SK-N-SH (cell line): ENCODE measurements around the gene DMBT1. TPM values are rescaled to one million over a fixed set of nuclear protein-coding genes. Genes with fewer than 3 reads are reported as not detected.

Experiments used
- CTCF ChIA-PET: fragments of 300-600, 350-600 bp; formaldehyde crosslinking; extraction: SDS; loops from one replicate; lab custom pipeline; 2021; lab: Yijun Ruan, JAX
- POLR2A ChIA-PET: fragments of 350-600 bp; sonication (Branson Sonifier 250); formaldehyde crosslinking; extraction: SDS; loops from one replicate; lab custom pipeline; 2020; ENCODE audit warnings: antibody characterized with exemption, inconsistent platforms; lab: Yijun Ruan, JAX
- DNase-seq: peaks from one replicate; pipeline ENCODE4 v3.0.0; 2012
- H2AFZ ChIP-seq: fragments of 200-600 bp; sonication (generic); 2 replicates; pipeline ENCODE4 v1.8.1; 2016; ENCODE audit warnings: antibody characterized with exemption, mild to moderate bottlenecking, low read depth
- H3F3A ChIP-seq: fragments of 200-600 bp; sonication (generic); replicated peaks from 2 replicates; pipeline ENCODE3; 2016; ENCODE audit warnings: antibody characterized with exemption, mild to moderate bottlenecking; ENCODE audit not compliant: insufficient read depth
- H3K27ac ChIP-seq, 2 experiments: fragments of 200-500 bp in 1 of 2; fragments of 200-600 bp in 1 of 2; sonication (Bioruptor generic) in 1 of 2; sonication (generic), shearing (Covaris generic) in 1 of 2; 2 replicates each; pipeline versions ENCODE4 v1.5.1 to v1.6.1; 2014 to 2016; ENCODE audit warnings: low read depth in 2 of 2, inconsistent platforms in 1 of 2, low read length in 1 of 2, mild to moderate bottlenecking in 1 of 2, mixed read lengths in 1 of 2
- H3K27me3 ChIP-seq: fragments of 200-600 bp; sonication (generic), shearing (Covaris generic); 2 replicates; pipeline ENCODE4 v1.6.1; 2016; ENCODE audit warnings: mixed run types; ENCODE audit not compliant: insufficient read depth
- H3K36me3 ChIP-seq, 2 experiments: fragments of 200-500 bp in 1 of 2; fragments of 200-600 bp in 1 of 2; sonication (Bioruptor generic) in 1 of 2; sonication (generic) in 1 of 2; replicated peaks in 1 of 2; 2 replicates each; pipeline versions ENCODE3 to v1.5.1; 2014 to 2016; ENCODE audit warnings: low read length in 1 of 2, mild to moderate bottlenecking in 1 of 2; ENCODE audit not compliant: insufficient read depth in 2 of 2, control insufficient read depth in 1 of 2
- H3K4me1 ChIP-seq, 2 experiments: fragments of 200-500 bp in 1 of 2; fragments of 200-600 bp in 1 of 2; sonication (Bioruptor generic) in 1 of 2; sonication (generic), shearing (Covaris generic) in 1 of 2; 2 replicates each; pipeline versions ENCODE4 v1.5.1 to v1.6.1; 2014 to 2016; ENCODE audit warnings: low read depth in 1 of 2, low read length in 1 of 2, mixed run types in 1 of 2; ENCODE audit not compliant: insufficient read depth in 2 of 2, control insufficient read depth in 1 of 2
- H3K4me2 ChIP-seq: fragments of 200-600 bp; sonication (generic), shearing (Covaris generic); 2 replicates; pipeline ENCODE4 v1.6.1; 2017; ENCODE audit warnings: mixed run types
- H3K4me3 ChIP-seq, 2 experiments: fragments of 200-500 bp in 1 of 2; fragments of 200-600 bp in 1 of 2; sonication (Bioruptor generic) in 1 of 2; sonication (generic), shearing (Covaris generic) in 1 of 2; 2 replicates each; pipeline versions ENCODE4 v1.5.1 to v1.8.1; 2014 to 2016; ENCODE audit warnings: low read depth in 2 of 2, inconsistent platforms in 1 of 2, low read length in 1 of 2, mild to moderate bottlenecking in 1 of 2, mixed read lengths in 1 of 2, moderate library complexity in 1 of 2
- H3K79me2 ChIP-seq: fragments of 200-600 bp; sonication (generic); 2 replicates; pipeline ENCODE4 v1.8.1; 2017; ENCODE audit warnings: mild to moderate bottlenecking; ENCODE audit not compliant: insufficient read depth
- H3K9ac ChIP-seq: fragments of 200-600 bp; sonication (generic); 2 replicates; pipeline ENCODE4 v1.6.1; 2017; ENCODE audit warnings: mixed run types
- H3K9me2 ChIP-seq: fragments of 200-600 bp; sonication (generic); 2 replicates; pipeline ENCODE4 v1.6.1; 2017; ENCODE audit warnings: mixed run types
- H3K9me3 ChIP-seq: fragments of 200-600 bp; sonication (generic); 2 replicates; pipeline ENCODE4 v1.6.1; 2017; ENCODE audit warnings: mixed run types, mild to moderate bottlenecking, moderate library complexity
- H4K20me1 ChIP-seq: fragments of 200-600 bp; sonication (generic); 2 replicates; pipeline ENCODE4 v1.6.1; 2017; ENCODE audit warnings: mild to moderate bottlenecking, mixed run types; ENCODE audit not compliant: insufficient read depth
- CHD2 ChIP-seq: fragments of 150-350 bp; IDR thresholded peaks from 2 replicates; pipeline ENCODE4 v1.6.1; 2018; ENCODE audit warnings: low read length; ENCODE audit not compliant: partially characterized antibody
- ELF1 ChIP-seq: IDR thresholded peaks from 2 replicates; pipeline ENCODE4 v1.4.0; 2012
- EP300 ChIP-seq, 2 experiments: IDR thresholded peaks; 2 replicates each; pipeline versions ENCODE4 v1.4.0 to v1.6.1; 2012; ENCODE audit warnings: borderline replicate concordance in 1 of 2, low read depth in 1 of 2, low read length in 1 of 2
- EZH2phosphoT487 ChIP-seq: fragments of 200-600 bp; sonication (generic); IDR thresholded peaks from 2 replicates; pipeline ENCODE4 v1.6.1; 2017; ENCODE audit warnings: low read depth, mixed run types, mild to moderate bottlenecking, antibody characterized with exemption, moderate library complexity, borderline replicate concordance
- FOXM1 ChIP-seq: IDR thresholded peaks from 2 replicates; pipeline ENCODE4 v1.4.0; 2012; ENCODE audit warnings: low read depth, mild to moderate bottlenecking
- GATA2 ChIP-seq: sonication (generic); formaldehyde crosslinking; IDR thresholded peaks from 2 replicates; pipeline ENCODE4 v1.5.0; 2020; ENCODE audit warnings: mild to moderate bottlenecking, missing genetic modification reagents
- IRF3 ChIP-seq: fragments of 150-350 bp; IDR thresholded peaks from 2 replicates; pipeline ENCODE4 v1.6.1; 2016; ENCODE audit warnings: mild to moderate bottlenecking, low read depth, low read length
- JUND ChIP-seq: IDR thresholded peaks from 2 replicates; pipeline ENCODE4 v1.4.0; 2012
- MAX ChIP-seq: IDR thresholded peaks from 2 replicates; pipeline ENCODE4 v1.4.0; 2012; ENCODE audit warnings: low read depth
- MEF2A ChIP-seq: IDR thresholded peaks from 2 replicates; pipeline ENCODE4 v1.4.0; 2012; ENCODE audit warnings: low read depth, borderline replicate concordance
- NRF1 ChIP-seq: IDR thresholded peaks from 2 replicates; pipeline ENCODE4 v1.6.1; 2012; ENCODE audit warnings: low read depth, mild to moderate bottlenecking, low read length
- RAD21 ChIP-seq: IDR thresholded peaks from 2 replicates; pipeline ENCODE4 v1.6.1; 2012; ENCODE audit warnings: mild to moderate bottlenecking, low read length
- TAF1 ChIP-seq: IDR thresholded peaks from 2 replicates; pipeline ENCODE4 v1.6.1; 2012; ENCODE audit warnings: low read depth, mild to moderate bottlenecking, low read length, moderate library complexity, borderline replicate concordance
- TEAD4 ChIP-seq: IDR thresholded peaks from 2 replicates; pipeline ENCODE4 v1.4.0; 2012; ENCODE audit warnings: mild to moderate bottlenecking, borderline replicate concordance; ENCODE audit not compliant: insufficient read depth
- WGBS: methylation state at CpG from one replicate; pipeline ENCODE4 v1.1.6; 2017; ENCODE audit warnings: low lambda C conversion rate; 5-methylcytosine and 5-hydroxymethylcytosine counted together
- polyA plus RNA-seq, 3 experiments: library from polyadenylated mRNA; depleted of rRNA; stranded (reverse); fragments of >200 nt; gene quantifications; 2 replicates each; pipeline ENCODE4 v1.2.3, GENCODE V29; 2012
- TF ChIP-seq, protein P1 (sequence below): IDR thresholded peaks from 2 replicates; pipeline ENCODE4 v1.4.0; 2012; ENCODE audit warnings: low read depth, borderline replicate concordance
- TF ChIP-seq, protein P2 (sequence below): fragments of 200-600 bp; sonication (generic); IDR thresholded peaks from 2 replicates; pipeline ENCODE4 v1.6.1; 2017; ENCODE audit warnings: antibody characterized with exemption, mild to moderate bottlenecking, moderate library complexity
- TF ChIP-seq, protein P3 (sequence below): fragments of 150-350 bp; IDR thresholded peaks from 2 replicates; pipeline ENCODE4 v1.6.1; 2017; ENCODE audit warnings: antibody characterized with exemption, low read length, low read depth, borderline replicate concordance

DMBT1 gene
- polyA plus RNA-seq, 1 of the 3 experiments (the other 2 are of a cell fraction) = not detected

- no peak overlapping the region for H3K9ac ChIP-seq
- H3K4me3 ChIP-seq = no peak overlapping the region
- H3K4me1 ChIP-seq = no peaks in the 10 kb centered on the region; a peak in 1 of 4 replicates
- WGBS = 58% methylated on average over 6 of the region's 6 CpGs
- ChIA-PET CTCF (no interaction called here), POLR2A (no interaction called here)
- no peaks in the 10 kb centered on the region for H3F3A ChIP-seq
- H2AFZ ChIP-seq = no peak overlapping the region
- H3K27me3 ChIP-seq = no peaks in the 10 kb centered on the region
- TF ChIP-seq EZH2phosphoT487 (no peak), EP300 (IDR thresholded peaks at IDR 0.05; ENCODE audit: borderline replicate concordance in 1 of 2, low read depth in 1 of 2, low read length in 1 of 2) (no peak), IRF3 (no peak), MEF2A (no peak), ELF1 (no peak), GATA2 (CRISPR knock-in tag) (no peak), TEAD4 (no peak), MAX (no peak), NRF1 (no peak), FOXM1 (no peak), TAF1 (no peak), CHD2 (no peak), RAD21 (no peak), JUND (no peak)
- TF ChIP-seq, protein P1, sequence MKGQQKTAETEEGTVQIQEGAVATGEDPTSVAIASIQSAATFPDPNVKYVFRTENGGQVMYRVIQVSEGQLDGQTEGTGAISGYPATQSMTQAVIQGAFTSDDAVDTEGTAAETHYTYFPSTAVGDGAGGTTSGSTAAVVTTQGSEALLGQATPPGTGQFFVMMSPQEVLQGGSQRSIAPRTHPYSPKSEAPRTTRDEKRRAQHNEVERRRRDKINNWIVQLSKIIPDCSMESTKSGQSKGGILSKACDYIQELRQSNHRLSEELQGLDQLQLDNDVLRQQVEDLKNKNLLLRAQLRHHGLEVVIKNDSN = no peak
- TF ChIP-seq, protein P2, sequence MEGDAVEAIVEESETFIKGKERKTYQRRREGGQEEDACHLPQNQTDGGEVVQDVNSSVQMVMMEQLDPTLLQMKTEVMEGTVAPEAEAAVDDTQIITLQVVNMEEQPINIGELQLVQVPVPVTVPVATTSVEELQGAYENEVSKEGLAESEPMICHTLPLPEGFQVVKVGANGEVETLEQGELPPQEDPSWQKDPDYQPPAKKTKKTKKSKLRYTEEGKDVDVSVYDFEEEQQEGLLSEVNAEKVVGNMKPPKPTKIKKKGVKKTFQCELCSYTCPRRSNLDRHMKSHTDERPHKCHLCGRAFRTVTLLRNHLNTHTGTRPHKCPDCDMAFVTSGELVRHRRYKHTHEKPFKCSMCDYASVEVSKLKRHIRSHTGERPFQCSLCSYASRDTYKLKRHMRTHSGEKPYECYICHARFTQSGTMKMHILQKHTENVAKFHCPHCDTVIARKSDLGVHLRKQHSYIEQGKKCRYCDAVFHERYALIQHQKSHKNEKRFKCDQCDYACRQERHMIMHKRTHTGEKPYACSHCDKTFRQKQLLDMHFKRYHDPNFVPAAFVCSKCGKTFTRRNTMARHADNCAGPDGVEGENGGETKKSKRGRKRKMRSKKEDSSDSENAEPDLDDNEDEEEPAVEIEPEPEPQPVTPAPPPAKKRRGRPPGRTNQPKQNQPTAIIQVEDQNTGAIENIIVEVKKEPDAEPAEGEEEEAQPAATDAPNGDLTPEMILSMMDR = no peak
- TF ChIP-seq, protein P3, sequence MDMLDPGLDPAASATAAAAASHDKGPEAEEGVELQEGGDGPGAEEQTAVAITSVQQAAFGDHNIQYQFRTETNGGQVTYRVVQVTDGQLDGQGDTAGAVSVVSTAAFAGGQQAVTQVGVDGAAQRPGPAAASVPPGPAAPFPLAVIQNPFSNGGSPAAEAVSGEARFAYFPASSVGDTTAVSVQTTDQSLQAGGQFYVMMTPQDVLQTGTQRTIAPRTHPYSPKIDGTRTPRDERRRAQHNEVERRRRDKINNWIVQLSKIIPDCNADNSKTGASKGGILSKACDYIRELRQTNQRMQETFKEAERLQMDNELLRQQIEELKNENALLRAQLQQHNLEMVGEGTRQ = no peak
- no peaks in the 10 kb centered on the region for H3K36me3 ChIP-seq
- peaks cover 3% of the 10 kb centered on the region; the same call in 1 of the 2 replicates for H3K9me3 ChIP-seq
- no peaks in the 10 kb centered on the region for H3K79me2 ChIP-seq
- no peaks in the 10 kb centered on the region for H3K9me2 ChIP-seq
- DNase-seq = no peak
- H4K20me1 ChIP-seq = no peaks in the 10 kb centered on the region
- no peak overlapping the region for H3K27ac ChIP-seq
- no peak overlapping the region for H3K4me2 ChIP-seq
These were observed 27.8 kb upstream of the DMBT1 start for GRCh38 chr10:122532601-122533296.
